Heart left ventricle (tissue), 16 donors: ENCODE results near the gene SRGAP2B. TPM values are rescaled to one million over a fixed set of nuclear protein-coding genes. Genes with fewer than 3 reads are reported as not detected.
"Not testable (repeated sequence)": the region's sequence is repeated elsewhere in the genome, so short reads cannot be mapped to it uniquely, and the experiment has no call there.

Experiments
- ATAC-seq, 4 donors: fragments of 200-7000 bp; cut with Tn5 transposase; one replicate each; pipeline ENCODE4 v1.9.1; 2020 to 2022; ENCODE audit warnings: moderate library complexity in 4 of 4, mild to moderate bottlenecking in 3 of 4, moderate number of reproducible peaks in 1 of 4
- DNase-seq, 5 donors: peaks; one replicate each; pipeline ENCODE4 v3.0.0-alpha.2; 2020
- H3K27ac ChIP-seq, 12 donors: fragments of 200-600 bp; sonication (generic) in 4 of 12; one replicate each; pipeline versions ENCODE4 v1.5.0 to v1.8.0; 2016 to 2022; ENCODE audit warnings: mild to moderate bottlenecking in 2 of 12
- H3K27me3 ChIP-seq, 9 donors: fragments of 200-600 bp; sonication (generic) in 2 of 9; one replicate each; pipeline versions ENCODE4 v1.5.1 to v1.8.0; 2016 to 2022; ENCODE audit warnings: mild to moderate bottlenecking in 3 of 9
- H3K36me3 ChIP-seq, 9 donors: fragments of 200-600 bp; sonication (generic) in 2 of 9; one replicate each; pipeline versions ENCODE4 v1.5.0 to v1.8.0; 2018 to 2022; ENCODE audit warnings: mild to moderate bottlenecking in 2 of 9
- H3K4me1 ChIP-seq, 12 donors: fragments of 200-600 bp; sonication (generic) in 4 of 12; one replicate each; pipeline versions ENCODE4 v1.5.0 to v1.8.0; 2016 to 2022; ENCODE audit warnings: mild to moderate bottlenecking in 3 of 12
- H3K4me3 ChIP-seq, 12 donors: fragments of 200-600 bp; sonication (generic) in 4 of 12; one replicate each; pipeline versions ENCODE4 v1.5.0 to v1.8.0; 2017 to 2022; ENCODE audit warnings: mild to moderate bottlenecking in 9 of 12, moderate library complexity in 4 of 12
- H3K9me3 ChIP-seq, 12 donors: fragments of 200-600 bp; sonication (generic) in 4 of 12; one replicate each; pipeline versions ENCODE4 v1.5.0 to v1.8.0; 2016 to 2022; ENCODE audit warnings: mild to moderate bottlenecking in 1 of 12
- WGBS, 4 donors: extraction: QIAGEN DNeasy Blood & Tissue Kit in 2 of 4; methylation state at CpG; one replicate each; pipeline versions ENCODE4 v1.1.5 to v1.1.7; 2013 to 2018; 5-methylcytosine and 5-hydroxymethylcytosine counted together
- intact Hi-C, 10 donors: fragments of 100-400 bp; cut with DNase I; formaldehyde crosslinking; loops; one replicate each; pipeline versions ENCODE4 v1.11.1 to v1.14.2; 2022
- long read RNA-seq, 3 donors: library from polyadenylated mRNA; unstranded; transcript quantifications; one replicate each; pipeline ENCODE4 v2.0.0, GENCODE V29; 2020 to 2021
- polyA plus RNA-seq, 2 donors: library from polyadenylated mRNA; stranded (reverse); fragments of 200-250 nt; gene quantifications; one replicate each; pipeline ENCODE4 v1.2.3, GENCODE V29; 2013
- total RNA-seq, 9 donors: library from RNA; depleted of rRNA in 2 of 9; stranded (reverse); fragments of >200 nt in 2 of 9; fragmentation: NEBNext Ultra II Directional in 3 of 9; extraction: Animal tissue kit (Norgen Biotek cat#: 25700) in 3 of 9; gene quantifications; one replicate each; pipeline versions ENCODE4 v1.1.0 to v1.2.4, GENCODE V29; 2016 to 2023
- donor health status: ischemic (EF 13 %, LVEDD 7.1; RV severe dilation, severe dysfunction).
- donor health status: healthy with polysubstance abuse.
- donor health status: DM: no; HTN: yes; CAD: no.
- donor health status: DM: no; HTN: no; CAD: no.
- donor health status: ischemic (EF 25% LVEDD 6.9; RV normal size, moderate dysfunction).
- donor health status: ischemic (EF 25% LVEDD 5.7; RV mildly dilated, moderate dysfunction).
- donor health status: healthy.
- donor health status: DM: yes; HTN: yes; CAD: no.
- donor health status: ischemic (EF 35%, LVEDD 5.7; RV mildly dilated, moderate dysfunction).
- donor health status: nonischemic (EF 11% LVEDD 7.7; RV severe dilation, severe dysfunction).
- donor health status: DM: yes; HTN: yes; CAD: no.
- donor health status: PGD.
- donor health status: ischemic (EF 29% LVEDD 5.4; RV normal size, mild dysfunction).
- donor health status: nonischemic (EF 23%, LVEDD 6.1; RV moderate dilation, normal function).

The SRGAP2B gene
- total RNA-seq: 10 to 100 TPM in 5 of 9 donors, 1 to 10 TPM in 4; 7.4 to 26.8 (median 10.4) TPM
- 1 to 10 TPM; 3.0 to 6.2 TPM for polyA plus RNA-seq
- long read RNA-seq, donor 1, partial matches to known transcripts: 0 of 5 reads
- long read RNA-seq, donor 1, other reads (novel, unspliced or antisense): 5 of 5 reads
- long read RNA-seq, donor 2, partial matches to known transcripts: 0 of 3 reads
- long read RNA-seq, donor 2, other reads (novel, unspliced or antisense): 3 of 3 reads
- long read RNA-seq, donor 3, partial matches to known transcripts: 0 of 2 reads
- long read RNA-seq, donor 3, other reads (novel, unspliced or antisense): 2 of 2 reads

- ATAC-seq: peak; percentile 88 to 94 (median 92)
- H3K36me3 ChIP-seq, H3K9me3 ChIP-seq, DNase-seq, H3K27me3 ChIP-seq, intact Hi-C loops, H3K4me1 ChIP-seq: not testable (repeated sequence)
- Histone ChIP-seq H3K27ac (peak within 1 kb of the TSS in 4 of 12 donors; percentile 27 to 70 (median 70)), H3K4me3 (peak within 1 kb of the TSS in 11 of 12 donors; percentile 27 to 62 (median 50))
- no CpG with 5 or more reads among the region's 47 CpGs for WGBS, 4 donors
These were observed at the start of gene SRGAP2B, which contains the start of gene FAM72D for GRCh38 chr1:145095284-145096057. TSS of gene SRGAP2B (minus strand) at chr1:145095328. CDS start at chr1:145092901, 2,427 bp downstream. TSS of gene FAM72D (plus strand) at chr1:145095974. CDS start at chr1:145096848, 874 bp downstream.

GRCh38 chr1:145144264-145144913 is 49.3 kb upstream of the SRGAP2B start:
- H3K4me1 ChIP-seq, ATAC-seq, DNase-seq, intact Hi-C loops, H3K9me3 ChIP-seq, H3K4me3 ChIP-seq, H3K27me3 ChIP-seq, H3K36me3 ChIP-seq, H3K27ac ChIP-seq: not testable (repeated sequence)
- 36 to 48% (median 38%) methylated on average over 1 to 2 of the region's 3 CpGs for WGBS, 4 donors

GRCh38 chr1:145140549-145140948 is 45.4 kb upstream of the SRGAP2B start:
- H3K9me3 ChIP-seq, ATAC-seq, H3K27ac ChIP-seq, H3K27me3 ChIP-seq, DNase-seq, intact Hi-C loops, H3K4me1 ChIP-seq, H3K4me3 ChIP-seq, H3K36me3 ChIP-seq: not testable (repeated sequence)
- 71 to 92% methylated on average over 1 of the region's 2 CpGs; no CpG with 5 or more reads in 2 of the 4 donors for WGBS, 4 donors

GRCh38 chr1:145134476-145134875 is 39.3 kb upstream of the SRGAP2B start:
- H3K27ac ChIP-seq, H3K4me1 ChIP-seq, H3K4me3 ChIP-seq, H3K27me3 ChIP-seq, intact Hi-C loops, H3K36me3 ChIP-seq, H3K9me3 ChIP-seq, DNase-seq: not testable (repeated sequence)
- peak in 1 of 4 donors; percentile 72 for ATAC-seq
- WGBS, 4 donors: no CpG with 5 or more reads among the region's 1 CpG

- H3K9me3 ChIP-seq, H3K36me3 ChIP-seq, H3K27me3 ChIP-seq, H3K4me3 ChIP-seq, intact Hi-C loops, H3K4me1 ChIP-seq, H3K27ac ChIP-seq: not testable (repeated sequence)
- DNase-seq (peak in 3 of 5 donors; percentile 6 to 17 (median 14)), ATAC-seq (peak in 2 of 4 donors; percentile 59 to 74)
- 51 to 62% (median 58%) methylated on average over 12 to 13 of the region's 14 CpGs for WGBS, 4 donors
These were observed 33.8 kb upstream of the SRGAP2B start for GRCh38 chr1:145128697-145129469.

- not testable (repeated sequence) for H3K36me3 ChIP-seq
These were observed 32.0 kb upstream of the SRGAP2B start for GRCh38 chr1:145127144-145127543.

GRCh38 chr1:145125112-145125511 is 30.0 kb upstream of the SRGAP2B start:
- WGBS, 4 donors: no CpG with 5 or more reads among the region's 1 CpG
- H3K4me3 ChIP-seq, intact Hi-C loops, H3K27ac ChIP-seq, H3K9me3 ChIP-seq, DNase-seq, H3K36me3 ChIP-seq, H3K27me3 ChIP-seq, H3K4me1 ChIP-seq, ATAC-seq: not testable (repeated sequence)

More at GRCh38 chr1:145127144-145127543, 32.0 kb upstream of the SRGAP2B start:
- H3K9me3 ChIP-seq, intact Hi-C loops, DNase-seq, H3K4me1 ChIP-seq, H3K27me3 ChIP-seq, H3K27ac ChIP-seq, H3K4me3 ChIP-seq: not testable (repeated sequence)
- ATAC-seq: peak in 1 of 4 donors; percentile 31

GRCh38 chr1:145123992-145124641 is 29.0 kb upstream of the SRGAP2B start:
- H3K27me3 ChIP-seq, H3K9me3 ChIP-seq, H3K4me1 ChIP-seq, H3K27ac ChIP-seq, DNase-seq, intact Hi-C loops, H3K36me3 ChIP-seq, H3K4me3 ChIP-seq: not testable (repeated sequence)
- WGBS, 4 donors: no CpG with 5 or more reads among the region's 7 CpGs
- ATAC-seq: peak in 3 of 4 donors; percentile 63 to 84 (median 63)

GRCh38 chr1:145123062-145123395 is 27.9 kb upstream of the SRGAP2B start:
- WGBS, 4 donors: no CpG with 5 or more reads among the region's 1 CpG
- not testable (repeated sequence) for DNase-seq, H3K36me3 ChIP-seq

More at GRCh38 chr1:145123062-145123395, 27.9 kb upstream of the SRGAP2B start:
- intact Hi-C loops, H3K4me3 ChIP-seq, H3K4me1 ChIP-seq, H3K27ac ChIP-seq, H3K27me3 ChIP-seq, H3K9me3 ChIP-seq: not testable (repeated sequence)
- ATAC-seq: peak in 1 of 4 donors; percentile 36
